IMR-90 (cell line): Measurements from ENCODE around the gene ARHGAP12. TPM values are rescaled to one million over a fixed set of nuclear protein-coding genes. Genes with fewer than 3 reads are reported as not detected.

Experiments
- ATAC-seq: fragments of 200-7000 bp; cut with Tn5 transposase; 2 replicates; pipeline ENCODE4 v1.9.1; 2020; ENCODE audit warnings: low read depth, mild to moderate bottlenecking, moderate library complexity
- BruUV-seq: library from RNA; stranded (reverse); fragments of 400-500 nt; replicated peaks from 2 replicates; lab custom pipeline; 2021; lab: Mats Ljungman, UMichigan
- CTCF ChIA-PET: fragments of 300-600 bp; formaldehyde crosslinking; extraction: SDS; loops from one replicate; lab custom pipeline; 2021; ENCODE audit warnings: antibody characterized with exemption; lab: Yijun Ruan, JAX
- POLR2A ChIA-PET: fragments of 300-600 bp; sonication (Branson Sonifier 250); formaldehyde crosslinking; loops from one replicate; lab custom pipeline; 2022; ENCODE audit warnings: antibody characterized with exemption; ENCODE audit not compliant: unreplicated experiment; lab: Charles Lee
- DNase-seq: peaks from one replicate; pipeline ENCODE4 v3.0.0; 2013
- H2AFZ ChIP-seq: replicated peaks from 2 replicates; pipeline ENCODE3; 2013; ENCODE audit warnings: low read length, mild to moderate bottlenecking; ENCODE audit not compliant: poor library complexity
- H2AK5ac ChIP-seq: 2 replicates; pipeline ENCODE4 v1.6.1; 2013; ENCODE audit warnings: low read depth, low read length, inconsistent platforms
- H2AK9ac ChIP-seq: replicated peaks from 2 replicates; pipeline ENCODE3; 2013; ENCODE audit warnings: mild to moderate bottlenecking, low read depth, low read length, moderate library complexity; ENCODE audit not compliant: poor library complexity
- H2BK120ac ChIP-seq: 2 replicates; pipeline ENCODE4 v1.6.1; 2013; ENCODE audit warnings: low read depth, low read length, inconsistent platforms
- H2BK15ac ChIP-seq: 3 replicates; pipeline ENCODE4 v1.6.1; 2013; ENCODE audit warnings: low read depth, low read length, inconsistent platforms
- H2BK20ac ChIP-seq: 2 replicates; pipeline ENCODE4 v1.6.1; 2013; ENCODE audit warnings: low read depth, mild to moderate bottlenecking, inconsistent platforms, low read length, moderate library complexity
- H2BK5ac ChIP-seq: 2 replicates; pipeline ENCODE4 v1.6.1; 2013; ENCODE audit warnings: mild to moderate bottlenecking, low read depth, low read length, inconsistent platforms; ENCODE audit not compliant: poor library complexity, severe bottlenecking
- H3K14ac ChIP-seq: replicated peaks from 2 replicates; pipeline ENCODE4 v1.6.1; 2013; ENCODE audit warnings: low read depth, low read length, inconsistent platforms
- H3K18ac ChIP-seq: 2 replicates; pipeline ENCODE4 v1.6.1; 2013; ENCODE audit warnings: low read depth, low read length, control low read depth
- H3K23ac ChIP-seq: 2 replicates; pipeline ENCODE4 v1.6.1; 2013; ENCODE audit warnings: low read depth, low read length, inconsistent platforms
- H3K27ac ChIP-seq: 2 replicates; pipeline ENCODE4 v1.5.1; 2013; ENCODE audit warnings: mild to moderate bottlenecking, control low read depth, low read length; ENCODE audit not compliant: insufficient read depth
- H3K27me3 ChIP-seq: 2 replicates; pipeline ENCODE4 v1.6.1; 2013; ENCODE audit warnings: low read length; ENCODE audit not compliant: control insufficient read depth, insufficient read depth
- H3K36me3 ChIP-seq: 2 replicates; pipeline ENCODE4 v1.6.1; 2013; ENCODE audit warnings: low read length, mixed read lengths; ENCODE audit not compliant: control insufficient read depth, insufficient read depth
- H3K4ac ChIP-seq: 2 replicates; pipeline ENCODE4 v1.6.1; 2013; ENCODE audit warnings: low read depth, low read length, inconsistent platforms
- H3K4me1 ChIP-seq: 2 replicates; pipeline ENCODE4 v1.6.1; 2013; ENCODE audit warnings: low read length, mixed read lengths; ENCODE audit not compliant: control insufficient read depth, insufficient read depth
- H3K4me2 ChIP-seq: 2 replicates; pipeline ENCODE4 v1.6.1; 2013; ENCODE audit warnings: low read depth, mild to moderate bottlenecking, control low read depth, low read length, moderate library complexity
- H3K4me3 ChIP-seq: 2 replicates; pipeline ENCODE4 v1.5.1; 2013; ENCODE audit warnings: low read depth, mild to moderate bottlenecking, control low read depth, low read length, moderate library complexity; ENCODE audit not compliant: insufficient read depth
- H3K56ac ChIP-seq: 2 replicates; pipeline ENCODE4 v1.6.1; 2013; ENCODE audit warnings: low read length, inconsistent platforms; ENCODE audit not compliant: insufficient read depth; ENCODE audit errors: extremely low read depth
- H3K79me1 ChIP-seq, 2 experiments: 2 replicates each; pipeline ENCODE4 v1.6.1; 2013; ENCODE audit warnings: low read length in 2 of 2, inconsistent platforms in 1 of 2, low read depth in 1 of 2
- H3K9ac ChIP-seq: 2 replicates; pipeline ENCODE4 v1.6.1; 2013; ENCODE audit warnings: low read depth, low read length, control low read depth
- H3K9me1 ChIP-seq: 2 replicates; pipeline ENCODE4 v1.6.1; 2013; ENCODE audit warnings: low read length, inconsistent platforms; ENCODE audit not compliant: insufficient read depth
- H3K9me3 ChIP-seq: 2 replicates; pipeline ENCODE4 v1.6.1; 2013; ENCODE audit warnings: low read length; ENCODE audit not compliant: control insufficient read depth, insufficient read depth
- H4K20me1 ChIP-seq: 2 replicates; pipeline ENCODE4 v1.6.1; 2013; ENCODE audit warnings: low read length, inconsistent platforms; ENCODE audit not compliant: insufficient read depth
- H4K5ac ChIP-seq: 2 replicates; pipeline ENCODE4 v1.6.1; 2013; ENCODE audit warnings: mild to moderate bottlenecking, low read depth, low read length, control low read depth
- H4K8ac ChIP-seq, 2 experiments: 2 replicates each; pipeline ENCODE4 v1.6.1; 2013; ENCODE audit warnings: low read depth in 2 of 2, low read length in 2 of 2, control low read depth in 1 of 2, inconsistent platforms in 1 of 2
- H4K91ac ChIP-seq: 2 replicates; pipeline ENCODE4 v1.6.1; 2013; ENCODE audit warnings: low read depth, low read length, inconsistent platforms; ENCODE audit not compliant: insufficient read depth
- POLR2A ChIP-seq: IDR thresholded peaks from 2 replicates; pipeline ENCODE4 v1.6.1; 2012; ENCODE audit warnings: mild to moderate bottlenecking, low read depth, low read length
- dilution Hi-C: fragments of 300-500 bp; cut with HindIII; formaldehyde crosslinking; loops from one replicate; pipeline ENCODE4 v1.14.3; 2018; ENCODE audit warnings: low sequenced_read_pairs; ENCODE audit not compliant: unreplicated experiment
- in situ Hi-C: fragments of 300-500 bp; cut with MboI; formaldehyde crosslinking; loops from 3 replicates; pipeline ENCODE4 v1.14.3; 2019; ENCODE audit warnings: low sequenced_read_pairs, inconsistent platforms, mixed read lengths
- intact Hi-C: fragments of 100-400 bp; cut with micrococcal nuclease; formaldehyde crosslinking; loops from 2 replicates; pipeline ENCODE4 v1.10.0; 2022
- polyA plus RNA-seq, 3 experiments: library from polyadenylated mRNA; depleted of rRNA; stranded (reverse); fragments of >200 nt; gene quantifications; 2 replicates each; pipeline ENCODE4 v1.2.3, GENCODE V29; 2012; ENCODE audit warnings: low replicate concordance in 1 of 3
- total RNA-seq: library from RNA; depleted of rRNA; stranded (reverse); fragments of >200 nt; gene quantifications from 2 replicates; pipeline ENCODE4 v1.2.3, GENCODE V29; 2012

Gene ARHGAP12
- total and polyA plus RNA-seq, 2 of the 4 experiments (the other 2 are of a cell fraction), result 9.0 to 28.5 TPM

GRCh38 chr10:31833753-31834152, 94.9 kb downstream of the ARHGAP12 start:
- dilution Hi-C loops (no loop called here), intact Hi-C loops (no loop called here), in situ Hi-C loops (no loop called here)
- H4K20me1 ChIP-seq, result no peaks in the 10 kb centered on the region
- H3K9me3 ChIP-seq, result no peaks in the 10 kb centered on the region
- ChIA-PET CTCF (interaction anchor here (0.6 kb wide), 1 partner anchor 143 kb away, joined by 3 read pairs; no protein-coding TSS in a partner anchor), POLR2A (no interaction called here)
- H3K56ac ChIP-seq, result no peak overlapping the region
- peaks cover 5 to 7% of the 10 kb centered on the region in 2 experiments; a peak in 3 of 4 replicates for H3K79me1 ChIP-seq
- H2AFZ ChIP-seq, result no peak overlapping the region
- no peak overlapping the region for H4K91ac ChIP-seq
- no peak overlapping the region for H3K4me3 ChIP-seq
- H3K23ac ChIP-seq, result 0 out of 2 replicates have a peak overlapping the region, but pooled peaks have one; percentile 24
- no peak overlapping the region for H2AK5ac ChIP-seq
- no peaks in the 10 kb centered on the region for H3K27me3 ChIP-seq
- H4K8ac ChIP-seq, result no peak overlapping the region
- peak overlapping the region; percentile 71; the same call in 1 of the 2 replicates for H3K18ac ChIP-seq
- no peak overlapping the region for H3K27ac ChIP-seq
- no peak for TF ChIP-seq POLR2A
- peaks cover 2% of the 10 kb centered on the region for H3K4me1 ChIP-seq
- no peak overlapping the region for H2BK120ac ChIP-seq
- no peak overlapping the region for H2BK20ac ChIP-seq
- no peak overlapping the region for H3K14ac ChIP-seq
- no peak overlapping the region for H3K9ac ChIP-seq
- no peak overlapping the region for H3K4ac ChIP-seq
- H4K5ac ChIP-seq, result peak overlapping the region; percentile 13; the same call in 1 of the 2 replicates
- no peaks in the 10 kb centered on the region; the same call in 1 of the 2 replicates for H3K9me1 ChIP-seq
- H2AK9ac ChIP-seq, result no peak overlapping the region
- ATAC-seq (no peak), DNase-seq (no peak)
- no peak overlapping the region for H2BK15ac ChIP-seq
- no peak overlapping the region for H2BK5ac ChIP-seq
- peaks cover 3% of the 10 kb centered on the region; the same call in 1 of the 2 replicates for H3K36me3 ChIP-seq
- no peak overlapping the region for H3K4me2 ChIP-seq
- no TSS peak for BruUV-seq
